CD4-positive, CD25-positive, alpha-beta regulatory T cell (primary cell): Measurements from ENCODE around the gene GRK3. TPM values are rescaled to one million over a fixed set of nuclear protein-coding genes. Genes with fewer than 3 reads are reported as not detected.
A peak's percentile ranks its signal among the peaks of the same experiment; 100 is the strongest.
"Not testable (repeated sequence)": the region's sequence is repeated elsewhere in the genome, so short reads cannot be mapped to it uniquely, and the experiment has no call there.

ENCODE experiments used
- ATAC-seq, 2 donors: fragments of 150-1000 bp; cut with Tn5 transposase; one replicate each; pipeline ENCODE4 v1.10.0; 2021; ENCODE audit warnings: low read depth in 2 of 2, moderate number of reproducible peaks in 2 of 2, moderate library complexity in 1 of 2
- DNase-seq, 3 donors: peaks; one replicate each; pipeline versions ENCODE4 v3.0.0 to v3.0.0-alpha.2; 2012 to 2022; ENCODE audit warnings: mixed read lengths in 1 of 3
- H3K27ac ChIP-seq: one replicate; pipeline ENCODE4 v1.7.0; 2013; ENCODE audit warnings: mild to moderate bottlenecking, low read length; ENCODE audit not compliant: insufficient read depth, poor library complexity, severe bottlenecking
- H3K27me3 ChIP-seq: one replicate; pipeline ENCODE4 v1.7.0; 2013; ENCODE audit warnings: low read length; ENCODE audit not compliant: control insufficient read depth, insufficient read depth
- H3K36me3 ChIP-seq: one replicate; pipeline ENCODE4 v1.7.0; 2013; ENCODE audit warnings: mild to moderate bottlenecking, low read length, moderate library complexity; ENCODE audit not compliant: control insufficient read depth, insufficient read depth
- H3K4me1 ChIP-seq: 2 replicates; pipeline ENCODE4 v1.7.0; 2013; ENCODE audit warnings: mild to moderate bottlenecking, low read length; ENCODE audit not compliant: insufficient read depth, control insufficient read depth, poor library complexity, severe bottlenecking
- H3K4me3 ChIP-seq: one replicate; pipeline ENCODE4 v1.7.0; 2013; ENCODE audit warnings: low read depth, mild to moderate bottlenecking, low read length, moderate library complexity
- H3K9me3 ChIP-seq, 2 experiments: 1 replicate in 1 of 2; 2 replicates in 1 of 2; pipeline ENCODE4 v1.7.0; 2013; ENCODE audit warnings: low read length in 2 of 2, mild to moderate bottlenecking in 1 of 2, moderate library complexity in 1 of 2; ENCODE audit not compliant: control insufficient read depth in 2 of 2
- H3K27ac Mint-ChIP-seq, 3 donors: one replicate each; pipeline ENCODE4 v1.8.0; 2020 to 2022; ENCODE audit warnings: mild to moderate bottlenecking in 3 of 3, mixed read lengths in 3 of 3, moderate library complexity in 2 of 3
- H3K27me3 Mint-ChIP-seq: one replicate; pipeline ENCODE4 v1.8.0; 2022; ENCODE audit warnings: mild to moderate bottlenecking, mixed read lengths
- H3K36me3 Mint-ChIP-seq: one replicate; pipeline ENCODE4 v1.8.0; 2020; ENCODE audit warnings: mixed read lengths
- H3K4me1 Mint-ChIP-seq, 4 donors: one replicate each; pipeline ENCODE4 v1.8.0; 2020 to 2022; ENCODE audit warnings: mixed read lengths in 4 of 4, mild to moderate bottlenecking in 1 of 4
- H3K4me3 Mint-ChIP-seq, 4 donors: one replicate each; pipeline ENCODE4 v1.8.0; 2020 to 2022; ENCODE audit warnings: mild to moderate bottlenecking in 4 of 4, mixed read lengths in 4 of 4, moderate library complexity in 3 of 4
- H3K9me3 Mint-ChIP-seq, 7 donors: one replicate each; pipeline ENCODE4 v1.8.0; 2020 to 2022; ENCODE audit warnings: mixed read lengths in 7 of 7, mild to moderate bottlenecking in 3 of 7, moderate library complexity in 2 of 7
- polyA plus RNA-seq, 4 donors: library from polyadenylated mRNA; unstranded; fragments of 300-500 nt; fragmentation: Illumina TruSeq; gene quantifications; one replicate each; pipeline ENCODE4 v1.2.3, GENCODE V29; 2021
- total RNA-seq: library from RNA; stranded (reverse); gene quantifications from one replicate; pipeline ENCODE4 v1.2.3, GENCODE V29; 2022

Gene GRK3
- total and polyA plus RNA-seq, 5 donors from 2014 or later: 0.51 to 3.5 (median 1.1) TPM

DNA sequence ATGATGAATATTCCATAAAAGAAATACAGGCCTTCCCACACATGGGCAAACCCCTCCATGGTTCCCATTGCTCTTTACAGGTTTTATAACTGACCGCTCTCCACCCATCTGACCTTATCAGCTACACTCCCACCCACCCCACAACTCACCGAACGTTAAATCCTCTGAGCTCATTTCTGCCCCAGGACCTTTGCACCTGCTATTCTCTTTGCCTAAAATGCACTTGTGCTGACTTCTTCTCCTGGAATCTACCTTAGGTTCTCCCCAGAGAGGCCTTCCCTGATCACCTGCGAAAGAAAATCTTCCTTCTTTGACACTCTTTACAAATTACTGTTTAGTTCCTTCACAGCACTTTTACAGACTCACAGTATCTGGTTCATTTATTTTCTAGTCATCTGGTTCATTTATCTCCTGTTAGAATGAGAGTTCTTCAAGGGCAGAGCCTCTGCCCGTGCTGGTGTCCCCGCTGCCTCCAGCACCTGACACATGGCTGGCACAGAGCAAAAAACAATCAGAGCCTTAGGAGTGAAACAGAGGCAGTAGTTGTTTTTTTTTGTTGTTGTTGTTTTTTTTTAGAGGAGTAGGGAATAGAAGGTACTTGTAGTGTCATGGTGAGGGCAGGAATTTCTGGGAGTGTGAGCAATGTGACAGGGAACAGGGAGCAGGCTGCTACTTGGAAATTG is 21.6 kb upstream of the GRK3 start:
- no peak overlapping the region for H3K27ac Mint-ChIP-seq
- no peaks in the 10 kb centered on the region for H3K4me1 Mint-ChIP-seq
- DNase-seq: no peak
- H3K27me3 Mint-ChIP-seq: no peaks in the 10 kb centered on the region
- peaks cover 11% of the 10 kb centered on the region for H3K36me3 Mint-ChIP-seq
- peaks cover 0 to 1% (median 0%) of the 10 kb centered on the region in 7 donors for H3K9me3 Mint-ChIP-seq
- Histone ChIP-seq H3K4me3 (no peak overlapping the region), H3K9me3 (no peaks in the 10 kb centered on the region), H3K27me3 (no peaks in the 10 kb centered on the region), H3K27ac (no peak overlapping the region), H3K36me3 (no peaks in the 10 kb centered on the region), H3K4me1 (no peaks in the 10 kb centered on the region)
- no peak for ATAC-seq
- no peak overlapping the region for H3K4me3 Mint-ChIP-seq

DNA sequence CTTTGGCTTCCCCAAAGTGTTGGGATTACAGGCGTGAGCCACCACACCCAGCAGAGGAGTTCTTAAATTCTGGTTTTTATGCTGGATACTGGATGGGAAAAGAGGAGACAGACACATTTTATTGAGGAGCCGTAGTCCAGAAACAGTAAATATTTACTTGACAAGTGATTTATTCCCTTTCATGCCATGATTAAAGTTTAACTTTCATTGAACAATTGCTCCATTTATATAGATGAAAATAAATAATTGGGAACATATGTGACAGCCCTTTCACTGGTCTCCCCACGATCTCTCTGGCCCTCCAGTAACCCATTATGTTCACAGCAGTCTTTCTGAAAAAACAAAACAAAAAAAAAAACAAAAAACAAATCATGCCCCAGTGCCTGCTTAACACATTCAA is 19.3 kb upstream of the GRK3 start:
- ATAC-seq (no peak), DNase-seq (no peak)
- Histone ChIP-seq H3K27ac (no peak overlapping the region), H3K27me3 (no peaks in the 10 kb centered on the region), H3K9me3 (no peaks in the 10 kb centered on the region), H3K4me3 (no peak overlapping the region), H3K4me1 (no peaks in the 10 kb centered on the region), H3K36me3 (no peaks in the 10 kb centered on the region)
- Mint-ChIP-seq H3K27ac (no peak overlapping the region), H3K9me3 (peaks cover 0 to 1% (median 0%) of the 10 kb centered on the region in 7 donors), H3K4me3 (no peak overlapping the region), H3K4me1 (no peaks in the 10 kb centered on the region), H3K27me3 (no peaks in the 10 kb centered on the region), H3K36me3 (peaks cover 11% of the 10 kb centered on the region)

DNA sequence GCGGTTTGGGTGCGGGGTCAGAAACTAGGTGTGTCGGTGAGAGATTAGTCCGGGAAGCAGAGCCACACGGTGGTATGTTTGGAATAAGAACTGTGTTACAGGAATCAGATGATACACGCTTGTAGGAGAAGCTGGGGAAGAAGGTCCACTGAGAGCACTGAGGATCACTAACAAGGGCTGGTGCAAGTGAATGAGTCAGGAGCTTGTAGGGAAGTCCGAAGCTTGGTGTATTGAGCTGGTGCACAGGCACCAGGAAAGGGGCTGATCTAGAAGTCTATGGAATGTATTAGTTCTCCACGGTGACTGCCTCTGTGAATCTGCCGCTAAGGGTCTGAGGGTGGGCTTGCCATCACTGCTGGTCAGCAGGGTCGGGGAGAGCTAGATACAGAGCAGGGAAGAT is 18.8 kb upstream of the GRK3 start:
- H3K9me3 Mint-ChIP-seq: peaks cover 0 to 1% (median 0%) of the 10 kb centered on the region in 7 donors
- no peak for ATAC-seq
- no peaks in the 10 kb centered on the region for H3K27me3 ChIP-seq
- no peak overlapping the region for H3K4me3 ChIP-seq
- H3K36me3 Mint-ChIP-seq: peaks cover 11% of the 10 kb centered on the region
- no peaks in the 10 kb centered on the region for H3K27me3 Mint-ChIP-seq
- H3K4me1 ChIP-seq: no peaks in the 10 kb centered on the region
- no peak for DNase-seq
- no peak overlapping the region for H3K27ac Mint-ChIP-seq
- no peaks in the 10 kb centered on the region for H3K36me3 ChIP-seq
- no peak overlapping the region for H3K27ac ChIP-seq
- no peaks in the 10 kb centered on the region for H3K9me3 ChIP-seq
- H3K4me3 Mint-ChIP-seq: no peak overlapping the region
- no peaks in the 10 kb centered on the region for H3K4me1 Mint-ChIP-seq

DNA sequence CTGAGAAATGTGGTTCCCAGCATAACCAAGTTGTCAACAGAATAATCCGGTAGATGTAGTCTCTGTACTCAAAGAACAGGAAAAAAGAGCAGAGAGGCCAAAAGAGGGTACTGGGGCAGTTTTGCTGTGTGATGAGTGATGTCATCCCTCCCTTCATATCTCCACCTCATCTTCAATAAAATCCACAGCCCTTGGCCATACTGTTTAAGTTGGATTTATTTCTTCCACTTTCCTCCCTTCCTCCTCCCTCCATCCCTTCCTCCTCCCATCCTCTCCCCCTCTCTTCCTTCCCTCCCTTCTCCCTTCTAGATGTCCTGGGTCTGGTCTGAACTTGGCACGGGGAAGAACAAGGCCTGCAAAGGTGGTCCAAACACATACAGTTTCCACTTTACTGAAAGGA is 18.2 kb upstream of the GRK3 start:
- ATAC-seq (no peak), DNase-seq (no peak)
- Mint-ChIP-seq H3K4me1 (no peaks in the 10 kb centered on the region), H3K27me3 (no peaks in the 10 kb centered on the region), H3K4me3 (no peak overlapping the region), H3K36me3 (peaks cover 8% of the 10 kb centered on the region), H3K27ac (no peak overlapping the region), H3K9me3 (peaks cover 0 to 1% (median 0%) of the 10 kb centered on the region in 7 donors)
- Histone ChIP-seq H3K36me3 (no peaks in the 10 kb centered on the region), H3K27me3 (no peaks in the 10 kb centered on the region), H3K4me1 (no peaks in the 10 kb centered on the region), H3K4me3 (no peak overlapping the region), H3K27ac (no peak overlapping the region), H3K9me3 (no peaks in the 10 kb centered on the region)

DNA sequence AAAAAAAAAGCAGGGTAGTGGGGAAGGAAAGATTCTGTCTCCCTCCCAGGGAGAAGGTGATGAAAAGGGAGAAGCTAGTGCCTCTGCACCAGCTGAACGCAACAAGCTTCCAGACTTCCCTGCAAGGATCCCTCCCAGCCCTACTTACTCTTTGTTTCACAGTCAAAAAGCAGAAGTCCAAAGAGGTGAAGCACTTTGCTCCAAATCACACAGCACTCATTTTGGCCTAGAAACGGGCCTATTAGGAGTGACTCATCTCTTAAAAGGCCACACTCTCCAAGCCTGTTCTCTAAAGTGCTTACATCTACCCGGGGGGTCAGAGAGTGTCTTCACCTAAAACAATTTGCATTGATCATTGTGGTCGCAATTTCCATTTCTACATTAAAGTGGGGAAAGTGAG is 17.7 kb upstream of the GRK3 start:
- Histone ChIP-seq H3K36me3 (no peaks in the 10 kb centered on the region), H3K27me3 (no peaks in the 10 kb centered on the region), H3K9me3 (no peaks in the 10 kb centered on the region), H3K4me1 (no peaks in the 10 kb centered on the region), H3K4me3 (no peak overlapping the region), H3K27ac (no peak overlapping the region)
- peaks cover 8% of the 10 kb centered on the region for H3K36me3 Mint-ChIP-seq
- peaks cover under 1% of the 10 kb centered on the region for H3K27me3 Mint-ChIP-seq
- ATAC-seq: no peak
- DNase-seq: no peak
- H3K4me3 Mint-ChIP-seq: no peak overlapping the region
- no peak overlapping the region for H3K27ac Mint-ChIP-seq
- peaks cover 0 to 1% (median 0%) of the 10 kb centered on the region in 7 donors for H3K9me3 Mint-ChIP-seq
- H3K4me1 Mint-ChIP-seq: no peaks in the 10 kb centered on the region

DNA sequence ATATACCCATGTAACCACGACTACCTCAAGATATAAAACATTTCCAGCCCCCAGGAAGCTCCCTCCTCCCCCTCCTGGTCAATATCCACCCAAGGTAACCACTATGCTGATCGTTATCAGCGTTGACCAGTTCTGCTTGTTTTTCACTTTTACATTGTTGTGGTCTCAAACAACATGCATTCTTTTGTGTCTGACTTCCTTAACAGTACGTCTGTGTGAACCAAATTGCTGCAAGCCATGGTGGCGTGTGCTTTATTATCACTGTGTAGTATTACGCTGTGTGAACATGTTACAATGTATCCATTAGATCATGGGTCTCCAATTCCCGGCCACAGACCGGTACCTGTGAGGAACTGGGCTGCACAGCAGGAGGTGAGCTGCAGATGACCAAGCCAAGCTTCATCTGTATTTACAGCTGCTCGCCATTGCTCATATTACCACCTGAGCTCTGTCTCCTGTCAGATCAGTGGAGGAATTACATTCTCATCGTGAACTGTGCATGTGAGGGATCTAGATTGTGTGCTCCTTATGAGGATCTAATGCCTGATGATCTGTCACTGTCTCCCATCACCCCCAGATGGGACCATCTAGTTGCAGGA is 15.5 kb upstream of the GRK3 start:
- ATAC-seq: no peak
- H3K9me3 Mint-ChIP-seq: peaks cover 0 to 5% (median 0%) of the 10 kb centered on the region in 7 donors
- DNase-seq: no peak
- H3K4me1 Mint-ChIP-seq: peaks cover 0 to 4% (median 0%) of the 10 kb centered on the region in 4 donors
- peak overlapping the region in 1 of 3 donors; percentile 10 for H3K27ac Mint-ChIP-seq
- H3K4me3 Mint-ChIP-seq: no peak overlapping the region
- Histone ChIP-seq H3K9me3 (no peaks in the 10 kb centered on the region), H3K27me3 (no peaks in the 10 kb centered on the region), H3K4me1 (no peaks in the 10 kb centered on the region), H3K4me3 (no peak overlapping the region), H3K36me3 (no peaks in the 10 kb centered on the region), H3K27ac (no peak overlapping the region)
- H3K36me3 Mint-ChIP-seq: peaks cover 4% of the 10 kb centered on the region
- H3K27me3 Mint-ChIP-seq: peaks cover 7% of the 10 kb centered on the region

DNA sequence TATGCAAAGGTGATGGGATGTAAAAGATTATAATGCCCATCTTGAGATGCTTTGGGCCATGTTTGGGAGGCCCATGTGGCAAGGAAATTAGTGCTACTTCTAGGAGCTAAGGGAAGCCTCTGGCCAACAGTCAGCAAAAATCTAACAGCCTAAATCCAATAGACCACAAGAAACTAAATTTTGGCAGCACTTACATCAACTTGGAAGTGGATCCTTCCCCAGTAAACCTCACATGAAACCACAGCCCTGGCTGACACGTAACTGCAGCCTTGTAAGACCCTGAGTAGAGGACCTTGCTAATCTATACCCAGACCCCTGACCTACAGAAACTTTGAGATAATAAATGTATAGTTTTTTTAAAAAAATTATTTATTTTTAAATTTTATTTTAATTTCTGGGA is 13.1 kb upstream of the GRK3 start:
- Mint-ChIP-seq H3K27me3 (peaks cover 7% of the 10 kb centered on the region), H3K4me3 (no peak overlapping the region), H3K27ac (no peak overlapping the region), H3K9me3 (peaks cover 0 to 5% (median 0%) of the 10 kb centered on the region in 7 donors), H3K4me1 (peaks cover 0 to 4% (median 0%) of the 10 kb centered on the region in 4 donors), H3K36me3 (no peaks in the 10 kb centered on the region)
- Histone ChIP-seq H3K4me1 (no peaks in the 10 kb centered on the region), H3K4me3 (no peak overlapping the region), H3K27ac (no peak overlapping the region), H3K36me3 (no peaks in the 10 kb centered on the region), H3K27me3 (no peaks in the 10 kb centered on the region), H3K9me3 (no peaks in the 10 kb centered on the region)
- ATAC-seq (no peak), DNase-seq (no peak)

DNA sequence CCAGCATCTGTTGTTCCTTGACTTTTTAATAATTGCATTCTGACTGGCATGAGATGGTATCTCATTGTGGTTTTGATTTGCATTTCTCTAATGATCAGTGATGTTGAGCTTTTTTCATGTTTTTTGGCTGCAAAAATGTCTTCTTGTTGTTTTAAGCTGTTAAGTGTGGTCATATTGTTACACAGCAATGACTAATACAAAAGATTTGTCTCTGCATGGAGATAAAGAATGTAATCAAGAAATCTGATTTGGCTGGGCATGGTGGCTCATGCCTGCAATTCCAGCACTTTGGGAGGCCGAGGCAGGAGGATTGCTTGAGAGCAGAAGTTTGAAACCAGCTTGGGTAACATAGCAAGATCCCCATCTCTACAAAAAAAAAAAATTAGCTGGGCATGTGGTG is 12.1 kb upstream of the GRK3 start:
- H3K36me3 ChIP-seq, DNase-seq, H3K36me3 Mint-ChIP-seq, H3K4me3 ChIP-seq, H3K27me3 Mint-ChIP-seq, H3K4me3 Mint-ChIP-seq, H3K4me1 Mint-ChIP-seq, H3K27ac Mint-ChIP-seq, H3K9me3 Mint-ChIP-seq, H3K27ac ChIP-seq, H3K9me3 ChIP-seq, ATAC-seq, H3K4me1 ChIP-seq, H3K27me3 ChIP-seq: not testable (repeated sequence)
